Ishikawa (cell line): ENCODE measurements around the gene LOXL4.

ENCODE experiments used
- CREB1 ChIP-seq: IDR thresholded peaks from 2 replicates; pipeline ENCODE4 v1.6.1; 2012; ENCODE audit warnings: low read depth
- EGR1 ChIP-seq: IDR thresholded peaks from 2 replicates; pipeline ENCODE4 v1.6.1; 2012
- EP300 ChIP-seq: IDR thresholded peaks from 2 replicates; pipeline ENCODE4 v1.6.1; 2012; ENCODE audit warnings: borderline replicate concordance
- FOXM1 ChIP-seq: IDR thresholded peaks from 2 replicates; pipeline ENCODE4 v1.6.1; 2012; ENCODE audit warnings: low read depth, borderline replicate concordance
- MAX ChIP-seq: IDR thresholded peaks from 2 replicates; pipeline ENCODE4 v1.6.1; 2012
- NFIC ChIP-seq: IDR thresholded peaks from 2 replicates; pipeline ENCODE4 v1.6.1; 2012
- RAD21 ChIP-seq: IDR thresholded peaks from 2 replicates; pipeline ENCODE4 v1.6.1; 2012; ENCODE audit warnings: low read depth
- REST ChIP-seq: IDR thresholded peaks from 2 replicates; pipeline ENCODE4 v1.6.1; 2012; ENCODE audit warnings: low read depth, mild to moderate bottlenecking
- TAF1 ChIP-seq: IDR thresholded peaks from 2 replicates; pipeline ENCODE4 v1.6.1; 2012; ENCODE audit warnings: low read depth, mild to moderate bottlenecking
- TEAD4 ChIP-seq: IDR thresholded peaks from 2 replicates; pipeline ENCODE4 v1.6.1; 2012
- USF1 ChIP-seq: IDR thresholded peaks from 2 replicates; pipeline ENCODE4 v1.6.1; 2012
- YY1 ChIP-seq: IDR thresholded peaks from 2 replicates; pipeline ENCODE4 v1.6.1; 2012; ENCODE audit warnings: low read depth
- ZBTB7A ChIP-seq: IDR thresholded peaks from 2 replicates; pipeline ENCODE4 v1.6.1; 2012; ENCODE audit warnings: low read depth

GRCh38 chr10:98217801-98218200 is 50.2 kb downstream of the LOXL4 start:
- TF ChIP-seq TEAD4 = no peak
- TF ChIP-seq YY1 = no peak
- no peak for TF ChIP-seq MAX
- TF ChIP-seq EP300 = no peak
- TF ChIP-seq RAD21 = no peak
- no peak for TF ChIP-seq REST
- no peak for TF ChIP-seq CREB1
- no peak for TF ChIP-seq USF1
- TF ChIP-seq ZBTB7A = no peak
- no peak for TF ChIP-seq NFIC
- TF ChIP-seq TAF1 = no peak
- TF ChIP-seq FOXM1 = no peak
- no peak for TF ChIP-seq EGR1
